Stimulated activated CD4-positive, alpha-beta T cell treated with anti-CD3 and anti-CD28 coated beads, TNF-alpha, amount 100 ng/mL, for 24 hours (primary cell): ENCODE data around the gene GPR32.
"Not testable (repeated sequence)": the region's sequence is repeated elsewhere in the genome, so short reads cannot be mapped to it uniquely, and the experiment has no call there.

Experiments
- DNase-seq, 3 experiments: peaks; one replicate each; pipeline ENCODE4 v3.0.0-alpha.2; 2020; ENCODE audit warnings: low read depth in 3 of 3

The GPR32 gene

DNA sequence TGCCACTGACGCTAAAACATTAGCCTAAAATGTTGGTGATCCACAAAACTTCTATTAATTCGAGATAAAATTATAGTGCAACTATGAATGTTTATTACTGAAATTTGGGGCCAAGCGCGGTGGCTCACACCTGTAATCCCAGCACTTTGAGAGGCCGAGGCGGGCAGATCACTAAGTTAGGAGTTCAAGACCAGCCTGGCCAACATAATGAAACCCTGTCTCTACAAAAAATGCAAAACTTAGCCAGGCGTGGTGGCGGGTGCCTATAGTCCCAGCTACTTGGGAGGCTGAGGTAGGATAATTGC lies 13.5 kb downstream of the GPR32 start:
- DNase-seq, result not testable (repeated sequence)

DNA sequence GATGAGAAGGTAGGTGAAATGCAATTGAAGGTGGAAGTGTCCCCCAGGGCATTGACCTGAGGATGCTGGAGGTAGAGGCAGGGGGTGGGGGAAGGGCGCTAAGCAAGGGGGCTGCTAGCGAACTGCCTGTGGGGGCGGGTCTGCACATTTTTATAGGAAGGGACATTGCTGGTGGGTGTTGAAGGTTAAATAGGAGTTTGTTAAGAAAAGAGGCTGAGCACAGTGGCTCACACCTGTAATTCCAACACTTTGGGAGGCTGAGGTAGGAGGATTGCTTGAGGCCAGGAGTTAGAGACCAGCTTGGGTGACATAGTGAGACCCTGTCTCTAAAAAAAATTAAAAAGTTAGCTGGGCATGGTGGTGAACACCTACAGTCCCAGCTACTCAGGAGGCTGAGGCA lies 14.4 kb downstream of the GPR32 start:
- no peak for DNase-seq

GRCh38 chr19:50785329-50785728 lies 15.1 kb downstream of the GPR32 start:
- DNase-seq, result no peak

DNA sequence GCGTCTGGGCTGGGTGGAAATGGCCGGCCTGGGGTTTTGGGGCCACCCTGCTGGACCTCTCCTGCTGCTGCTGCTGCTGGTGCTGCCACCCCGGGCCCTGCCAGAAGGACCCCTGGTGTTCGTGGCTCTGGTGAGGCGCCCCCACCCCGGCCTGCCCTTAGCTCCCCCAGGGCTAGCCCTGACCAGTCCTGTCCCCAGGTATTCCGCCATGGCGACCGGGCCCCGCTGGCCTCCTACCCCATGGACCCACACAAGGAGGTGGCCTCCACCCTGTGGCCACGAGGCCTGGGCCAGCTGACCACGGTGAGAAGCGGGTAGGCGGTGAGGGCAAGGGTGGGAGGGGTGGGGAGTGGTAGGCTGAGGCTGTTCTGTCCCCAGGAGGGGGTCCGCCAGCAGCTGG lies 20.1 kb downstream of the GPR32 start, which contains the start of gene ACP4:
Gene ACP4, plus strand, starts transcription at position 20 of the 400 bp plus-strand sequence. Its CDS starts 0 bp downstream, at position 20.
- DNase-seq, result no peak

- DNase-seq, result no peak
Measured at GRCh38 chr19:50790922-50791467, 20.7 kb downstream of the GPR32 start.

DNA sequence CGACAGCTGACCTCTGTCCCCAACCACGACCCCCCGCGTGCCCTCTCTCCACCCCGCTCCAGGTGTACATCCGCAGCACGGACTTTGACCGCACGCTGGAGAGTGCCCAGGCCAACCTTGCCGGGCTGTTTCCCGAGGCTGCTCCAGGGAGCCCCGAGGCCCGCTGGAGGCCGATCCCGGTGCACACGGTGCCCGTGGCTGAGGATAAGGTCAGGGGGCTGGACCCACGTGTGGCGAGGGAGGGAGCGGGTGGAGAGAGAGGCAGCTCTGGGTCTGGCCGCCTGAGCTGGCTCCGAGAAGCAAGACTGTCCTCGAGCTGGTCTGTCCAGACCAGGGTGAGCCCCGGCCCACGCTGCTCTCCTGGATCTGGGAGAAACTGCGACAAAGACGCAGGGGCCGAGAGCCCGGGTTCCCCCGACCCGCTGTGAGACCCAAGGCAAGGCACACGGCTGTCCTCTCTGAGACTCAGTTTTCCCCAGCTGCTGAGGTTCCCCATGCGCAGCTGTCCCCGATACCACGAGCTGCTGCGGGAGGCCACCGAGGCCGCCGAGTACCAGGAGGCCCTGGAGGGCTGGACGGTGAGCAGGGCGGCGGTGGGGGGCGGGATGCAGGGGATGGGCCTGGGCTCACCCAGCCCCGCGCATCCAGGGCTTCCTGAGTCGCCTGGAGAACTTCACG lies 21.5 kb downstream of the GPR32 start:
- DNase-seq, result no peak

GRCh38 chr19:50792272-50793250 lies 22.3 kb downstream of the GPR32 start:
- DNase-seq, result no peak

GRCh38 chr19:50793558-50794065 lies 23.3 kb downstream of the GPR32 start:
- DNase-seq, result no peak

DNA sequence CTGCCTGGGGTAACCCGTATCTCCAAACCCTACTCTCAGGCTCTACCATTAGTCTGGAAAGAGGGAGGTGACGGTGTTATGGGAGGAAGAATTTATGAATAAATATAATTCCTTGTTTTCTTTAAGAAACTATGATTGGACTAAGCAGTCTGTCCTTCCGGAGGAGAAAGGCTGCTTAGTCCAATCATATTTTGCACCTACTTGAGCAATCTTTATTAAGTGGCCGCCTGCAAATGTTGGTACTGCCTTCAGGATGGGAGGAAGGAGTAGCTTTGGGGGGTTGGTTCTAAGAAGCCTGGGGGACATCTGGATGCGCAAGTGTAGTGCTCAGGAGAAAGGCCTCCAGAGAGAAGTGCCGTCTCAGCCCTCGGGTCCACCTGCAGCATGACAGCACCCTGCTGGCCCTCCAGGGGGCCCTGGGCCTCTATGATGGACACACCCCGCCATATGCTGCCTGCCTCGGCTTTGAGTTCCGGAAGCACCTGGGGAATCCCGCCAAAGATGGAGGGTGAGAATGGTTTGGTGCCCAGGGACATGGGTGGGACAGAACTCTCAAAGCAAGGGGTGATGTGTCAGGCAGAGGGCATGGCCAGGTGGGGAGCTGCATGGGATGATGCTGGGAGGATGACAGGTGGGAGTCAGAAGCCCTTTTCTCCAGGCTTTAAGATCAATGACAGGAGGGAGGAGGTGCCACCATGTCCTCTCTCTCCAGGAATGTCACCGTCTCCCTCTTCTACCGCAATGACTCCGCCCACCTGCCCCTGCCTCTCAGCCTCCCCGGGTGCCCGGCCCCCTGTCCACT lies 24.0 kb downstream of the GPR32 start:
- peak in 1 of 3 experiments; percentile 54 for DNase-seq

DNA sequence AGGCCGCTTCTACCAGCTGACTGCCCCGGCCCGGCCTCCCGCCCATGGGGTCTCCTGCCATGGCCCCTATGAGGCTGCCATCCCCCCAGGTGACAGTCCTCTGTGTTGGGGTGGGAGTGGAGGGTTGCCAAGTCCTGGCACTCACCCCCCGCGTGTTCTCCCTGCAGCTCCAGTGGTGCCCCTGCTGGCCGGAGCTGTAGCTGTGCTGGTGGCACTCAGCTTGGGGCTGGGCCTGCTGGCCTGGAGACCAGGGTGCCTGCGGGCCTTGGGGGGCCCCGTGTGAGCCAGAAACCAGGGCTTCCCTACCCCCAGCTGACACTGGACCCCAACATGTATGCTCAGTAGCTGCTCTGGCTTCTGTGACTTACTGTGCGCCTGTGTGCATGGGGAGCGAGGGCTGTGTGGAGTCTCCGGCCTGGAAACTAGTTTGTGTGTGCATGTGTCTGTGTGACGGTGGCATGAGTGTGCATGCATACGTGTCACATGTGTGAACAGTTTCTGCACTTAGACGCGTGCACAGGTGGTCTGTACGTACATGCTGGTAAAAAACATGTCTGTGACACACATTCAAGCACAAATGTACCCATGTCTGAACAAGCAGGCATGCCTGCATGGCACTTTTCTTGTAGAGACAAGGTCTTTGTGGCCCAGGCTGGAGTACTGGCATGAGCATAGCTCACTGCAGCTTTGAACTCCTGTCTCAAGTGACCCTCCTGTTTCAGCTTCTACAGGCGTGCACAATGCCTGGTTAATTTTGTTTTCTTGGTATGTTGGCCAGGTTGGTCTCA lies 24.8 kb downstream of the GPR32 start:
- DNase-seq, result peak in 2 of 3 experiments; percentile 25 to 57

GRCh38 chr19:50795664-50796073 lies 25.4 kb downstream of the GPR32 start:
- DNase-seq, result no peak

DNA sequence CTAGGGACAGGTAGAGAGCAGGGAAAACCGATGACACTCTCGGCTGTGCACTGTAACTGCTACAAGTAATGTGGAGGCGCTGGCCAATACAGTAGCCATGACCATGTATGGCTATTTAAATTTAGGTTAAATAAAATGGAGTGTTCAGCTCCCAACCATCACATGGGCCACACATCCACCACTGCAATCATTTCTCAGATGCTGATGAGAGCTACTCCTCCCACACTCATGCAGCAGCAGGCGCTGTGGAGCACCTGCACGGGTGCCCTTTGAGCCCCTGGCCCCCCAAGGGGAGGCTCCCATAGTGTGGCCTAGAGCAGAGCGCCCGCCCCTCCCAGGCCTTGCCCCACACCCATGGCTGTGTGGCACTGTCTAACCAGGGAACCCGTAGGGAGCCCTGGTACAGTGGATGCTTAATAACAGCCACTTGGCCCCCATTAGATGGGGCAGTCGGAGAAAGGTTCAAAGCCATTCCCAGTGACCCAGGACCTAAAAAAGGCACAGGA lies 25.9 kb downstream of the GPR32 start:
- DNase-seq, result no peak

DNA sequence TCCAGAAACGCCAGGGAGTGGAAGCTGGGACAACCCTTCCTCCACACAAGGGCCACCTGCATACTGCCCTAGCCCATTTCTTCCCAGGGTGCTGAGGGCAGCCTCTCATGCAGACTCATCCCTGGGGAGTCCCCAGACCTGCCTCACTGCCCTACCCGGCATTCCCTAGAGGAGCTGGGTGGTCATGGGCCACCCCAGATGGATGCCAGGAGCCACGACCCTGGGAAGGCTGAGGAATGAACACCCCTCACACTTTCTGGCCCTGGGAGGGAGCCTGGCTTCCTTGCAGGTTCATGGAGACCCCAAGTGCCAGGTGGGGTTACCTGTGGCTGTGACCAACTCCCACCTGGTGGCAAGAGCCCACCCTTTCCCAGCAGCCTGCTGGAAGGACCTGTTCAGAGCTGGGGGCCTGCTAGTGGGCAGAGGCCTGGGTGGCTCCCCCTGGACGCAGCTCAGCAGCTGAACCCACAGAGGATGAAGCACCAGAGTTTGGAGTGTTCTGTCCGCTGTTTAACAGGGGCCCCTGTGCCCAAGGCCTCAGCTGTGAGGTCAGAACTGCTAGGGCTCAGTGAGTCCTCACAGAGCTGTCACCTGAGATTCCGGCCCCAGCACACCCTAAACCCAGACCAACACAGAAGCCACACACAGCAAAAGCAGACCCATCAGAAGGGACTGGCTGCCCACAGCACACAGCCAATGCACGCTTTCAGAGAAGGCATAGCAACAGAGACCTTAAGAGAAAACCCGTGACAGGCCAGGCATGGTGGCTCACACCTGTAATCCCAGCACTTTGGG lies 26.6 kb downstream of the GPR32 start:
- no peak for DNase-seq

- DNase-seq, result no peak
Measured at GRCh38 chr19:50797429-50797780, 27.1 kb downstream of the GPR32 start.

GRCh38 chr19:50797781-50798658 lies 27.8 kb downstream of the GPR32 start:
- DNase-seq, result no peak

DNA sequence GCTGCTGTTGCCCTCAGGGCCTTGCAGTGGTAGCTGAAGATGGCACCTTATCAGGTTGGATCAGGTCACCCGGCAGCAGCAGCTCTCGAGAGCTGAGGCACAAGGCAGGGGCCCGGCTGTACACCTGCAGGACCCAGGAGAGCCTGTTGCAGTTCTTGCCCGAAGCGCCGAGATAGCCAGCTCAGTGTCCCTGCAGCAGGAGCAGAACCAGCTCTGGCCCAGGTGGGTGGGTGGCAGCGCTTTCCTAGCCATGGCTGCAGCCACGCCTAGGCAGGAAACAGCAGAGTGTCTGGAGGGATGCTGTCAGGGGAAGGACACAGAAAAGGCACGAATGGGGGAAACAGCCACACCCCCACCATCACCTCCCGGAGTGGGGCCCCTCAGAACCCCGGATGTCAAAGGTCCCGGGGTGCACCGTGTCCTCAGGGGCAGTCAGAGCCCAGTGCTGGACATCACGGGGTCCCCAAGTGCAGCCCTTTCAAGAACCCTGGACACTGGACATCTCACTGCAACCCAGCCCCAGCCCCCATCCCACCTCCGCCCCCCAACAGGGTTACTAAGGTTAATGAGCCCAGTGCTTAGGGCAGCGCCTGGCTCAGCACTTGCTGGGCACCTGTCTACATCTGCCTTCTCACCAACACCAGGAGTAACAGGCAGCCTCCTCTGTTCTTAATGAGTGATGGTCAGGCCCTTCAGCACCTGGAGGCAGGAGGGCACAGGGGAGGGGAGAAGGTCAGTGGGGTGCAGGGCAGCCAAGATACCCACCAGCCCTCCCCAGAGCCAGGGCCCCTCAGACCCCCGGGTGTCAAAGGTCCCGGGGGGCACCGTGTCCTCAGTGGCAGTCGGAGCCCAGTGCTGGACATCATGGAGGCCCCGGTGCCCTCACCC lies 28.6 kb downstream of the GPR32 start:
- DNase-seq, result no peak

- no peak for DNase-seq
Measured at GRCh38 chr19:50799547-50799851, 29.2 kb downstream of the GPR32 start.

GRCh38 chr19:50801107-50801506 lies 30.8 kb downstream of the GPR32 start:
- no peak for DNase-seq
